HCT116 (cell line): ENCODE results near the gene MAPKBP1. TPM values are rescaled to one million over a fixed set of nuclear protein-coding genes. Genes with fewer than 3 reads are reported as not detected.
A peak's percentile ranks its signal among the peaks of the same experiment; 100 is the strongest.

Experiments
- ATAC-seq: fragments of 200-7000 bp; cut with Tn5 transposase; 2 replicates; pipeline ENCODE4 v1.9.1; 2020; ENCODE audit warnings: mild to moderate bottlenecking, moderate library complexity
- BruUV-seq: library from RNA; stranded (reverse); fragments of 400-500 nt; replicated peaks from 2 replicates; lab custom pipeline; 2021; lab: Mats Ljungman, UMichigan
- CTCF ChIA-PET: fragments of 300-600 bp; sonication (Branson Sonifier 250); formaldehyde crosslinking; loops from one replicate; lab custom pipeline; 2021; ENCODE audit warnings: antibody characterized with exemption; lab: Charles Lee
- POLR2A ChIA-PET: fragments of 300-600, 350-600 bp; sonication (Branson Sonifier 250); formaldehyde crosslinking; loops from one replicate; lab custom pipeline; 2021; ENCODE audit warnings: antibody characterized with exemption; lab: Charles Lee
- RAD21 ChIA-PET, 2 experiments: fragments of 300-600 bp; sonication (Branson Sonifier 250); formaldehyde crosslinking; loops; one replicate each; lab custom pipeline; 2023; ENCODE audit warnings: low total read pairs in 2 of 2; ENCODE audit not compliant: uncharacterized antibody in 2 of 2, unreplicated experiment in 2 of 2, low non-redundant PET in 1 of 2; lab: Charles Lee
- DNase-seq: peaks from one replicate; pipeline ENCODE4 v3.0.0-alpha.2; 2010; ENCODE audit warnings: low read depth, low spot score
- H2AFZ ChIP-seq: fragments of 200-600 bp; shearing (Covaris generic), sonication (generic); 2 replicates; pipeline ENCODE4 v1.6.1; 2017; ENCODE audit warnings: low read depth, mixed run types, mixed read lengths, antibody characterized with exemption, low read length; ENCODE audit not compliant: poor library complexity, severe bottlenecking
- H3K27ac ChIP-seq: 2 replicates; pipeline ENCODE4 v1.5.1; 2012; ENCODE audit warnings: low read depth, low read length
- H3K27me3 ChIP-seq: fragments of 200-600 bp; sonication (generic); 2 replicates; pipeline ENCODE4 v1.6.1; 2016; ENCODE audit warnings: mixed run types, low read length, mixed read lengths; ENCODE audit not compliant: insufficient read depth
- H3K36me3 ChIP-seq, 2 experiments: fragments of 200-500 bp in 1 of 2; fragments of 200-600 bp in 1 of 2; sonication (Bioruptor generic) in 1 of 2; sonication (generic) in 1 of 2; 2 replicates each; pipeline versions ENCODE4 v1.5.1 to v1.6.1; 2014 to 2016; ENCODE audit warnings: low read length in 2 of 2, inconsistent platforms in 1 of 2, mixed read lengths in 1 of 2, mixed run types in 1 of 2; ENCODE audit not compliant: insufficient read depth in 2 of 2, control insufficient read depth in 1 of 2
- H3K4me1 ChIP-seq, 2 experiments: fragments of 200-600 bp in 1 of 2; sonication (generic) in 1 of 2; 2 replicates each; pipeline versions ENCODE4 v1.5.1 to v1.6.1; 2012 to 2017; ENCODE audit warnings: low read length in 2 of 2, inconsistent platforms in 1 of 2, mild to moderate bottlenecking in 1 of 2, mixed read lengths in 1 of 2, mixed run types in 1 of 2, moderate library complexity in 1 of 2; ENCODE audit not compliant: insufficient read depth in 2 of 2, control insufficient read depth in 1 of 2
- H3K4me2 ChIP-seq: fragments of 200-600 bp; sonication (generic); 2 replicates; pipeline ENCODE4 v1.6.1; 2017; ENCODE audit warnings: mixed run types, low read length, mixed read lengths
- H3K4me3 ChIP-seq, 2 experiments: fragments of 200-600 bp in 1 of 2; sonication (generic) in 1 of 2; replicated peaks in 1 of 2; 2 replicates each; pipeline ENCODE4 v1.5.1; 2011 to 2016; ENCODE audit warnings: low read length in 2 of 2, control low read depth in 1 of 2, low read depth in 1 of 2, mild to moderate bottlenecking in 1 of 2, mixed read lengths in 1 of 2, mixed run types in 1 of 2
- H3K79me2 ChIP-seq: fragments of 200-600 bp; sonication (generic); 2 replicates; pipeline ENCODE4 v1.6.1; 2017; ENCODE audit warnings: mild to moderate bottlenecking, mixed run types, low read length, moderate library complexity, mixed read lengths; ENCODE audit not compliant: insufficient read depth
- H3K9ac ChIP-seq: fragments of 200-600 bp; sonication (generic); 2 replicates; pipeline ENCODE4 v1.6.1; 2016; ENCODE audit warnings: low read length, mixed read lengths
- H3K9me2 ChIP-seq: fragments of 200-600 bp; sonication (generic), shearing (Covaris generic); 2 replicates; pipeline ENCODE4 v1.6.1; 2017; ENCODE audit warnings: mixed run types, mild to moderate bottlenecking, moderate library complexity; ENCODE audit not compliant: insufficient read depth
- H3K9me3 ChIP-seq, 2 experiments: fragments of 200-500 bp in 1 of 2; fragments of 200-600 bp in 1 of 2; sonication (Bioruptor generic) in 1 of 2; sonication (generic) in 1 of 2; 2 replicates each; pipeline ENCODE4 v1.6.1; 2014 to 2017; ENCODE audit warnings: low read length in 2 of 2, mixed read lengths in 2 of 2, inconsistent platforms in 1 of 2, low read depth in 1 of 2, mild to moderate bottlenecking in 1 of 2, mixed run types in 1 of 2, moderate library complexity in 1 of 2; ENCODE audit not compliant: control insufficient read depth in 1 of 2, insufficient read depth in 1 of 2
- H4K20me1 ChIP-seq: fragments of 200-600 bp; sonication (generic), shearing (Covaris generic); 2 replicates; pipeline ENCODE4 v1.6.1; 2017; ENCODE audit warnings: mixed run types, mild to moderate bottlenecking, moderate library complexity; ENCODE audit not compliant: insufficient read depth
- ATF3 ChIP-seq: IDR thresholded peaks from 2 replicates; pipeline ENCODE4 v1.6.1; 2012
- CBX3 ChIP-seq: IDR thresholded peaks from 2 replicates; pipeline ENCODE4 v1.6.1; 2012; ENCODE audit warnings: low read depth
- CEBPB ChIP-seq: IDR thresholded peaks from 2 replicates; pipeline ENCODE4 v1.6.1; 2012; ENCODE audit warnings: low read depth
- EGR1 ChIP-seq: IDR thresholded peaks from 2 replicates; pipeline ENCODE4 v1.6.1; 2012; ENCODE audit warnings: low read depth
- FOSL1 ChIP-seq: IDR thresholded peaks from 2 replicates; pipeline ENCODE4 v1.6.1; 2012; ENCODE audit warnings: low read depth
- JUND ChIP-seq: IDR thresholded peaks from 2 replicates; pipeline ENCODE4 v1.6.1; 2012
- POLR2A ChIP-seq: IDR thresholded peaks from 2 replicates; pipeline ENCODE4 v1.7.0; 2011; ENCODE audit warnings: borderline replicate concordance; ENCODE audit not compliant: insufficient read depth, insufficient read length; ENCODE audit errors: extremely low read depth
- POLR2AphosphoS5 ChIP-seq: IDR thresholded peaks from 2 replicates; pipeline ENCODE4 v1.6.1; 2011; ENCODE audit warnings: mild to moderate bottlenecking, low read depth, low read length, moderate library complexity
- RAD21 ChIP-seq: IDR thresholded peaks from 2 replicates; pipeline ENCODE4 v1.6.1; 2012; ENCODE audit warnings: low read depth, mild to moderate bottlenecking
- SIN3A ChIP-seq: IDR thresholded peaks from 2 replicates; pipeline ENCODE4 v1.6.1; 2012; ENCODE audit warnings: low read depth
- SP1 ChIP-seq: IDR thresholded peaks from 2 replicates; pipeline ENCODE4 v1.6.1; 2012; ENCODE audit warnings: low read depth
- SRF ChIP-seq: IDR thresholded peaks from 2 replicates; pipeline ENCODE4 v1.6.1; 2012; ENCODE audit warnings: low read depth
- TCF7L2 ChIP-seq: IDR thresholded peaks from 2 replicates; pipeline ENCODE4 v1.7.0; 2011; ENCODE audit warnings: borderline replicate concordance, inconsistent platforms; ENCODE audit not compliant: insufficient read depth, insufficient read length; ENCODE audit errors: extremely low read depth
- YY1 ChIP-seq: IDR thresholded peaks from 2 replicates; pipeline ENCODE4 v1.6.1; 2011; ENCODE audit warnings: low read length, low read depth, moderate library complexity, mild to moderate bottlenecking; ENCODE audit not compliant: insufficient replicate concordance; ENCODE audit errors: extremely low read depth
- ZFX ChIP-seq: fragments of 450-650 bp; IDR thresholded peaks from 2 replicates; pipeline ENCODE4 v1.6.1; 2017
- ZNF274 ChIP-seq: fragments of 200-500 bp; sonication (Bioruptor generic); IDR thresholded peaks from 2 replicates; pipeline ENCODE4 v1.6.1; 2014; ENCODE audit warnings: mild to moderate bottlenecking, low read depth, low read length, inconsistent platforms
- intact Hi-C: fragments of 100-400 bp; cut with micrococcal nuclease; formaldehyde crosslinking; loops from 2 replicates; pipeline ENCODE4 v1.10.0; 2022
- total RNA-seq: library from RNA; stranded (reverse); gene quantifications from one replicate; pipeline ENCODE4 v1.2.1, GENCODE V29; 2021; ENCODE audit not compliant: unreplicated experiment
- TF ChIP-seq, protein P1 (sequence below), 3 experiments: fragments of 200-600 bp in 1 of 3; sonication (generic) in 1 of 3; IDR thresholded peaks in 2 of 3; conservative IDR thresholded peaks in 1 of 3; 2 replicates each; pipeline ENCODE4 v1.5.1; 2012 to 2017; ENCODE audit warnings: low read depth in 2 of 3, low read length in 2 of 3, antibody characterized with exemption in 1 of 3, borderline replicate concordance in 1 of 3, control low read depth in 1 of 3, mild to moderate bottlenecking in 1 of 3, mixed read lengths in 1 of 3, mixed run types in 1 of 3, moderate library complexity in 1 of 3; ENCODE audit not compliant: insufficient read depth in 1 of 3

Gene MAPKBP1
- total RNA-seq, 1 experiment from 2014 or later: 21.3 TPM

GRCh38 chr15:41849204-41849603 lies 74.9 kb downstream of the MAPKBP1 start (continued):
- TF ChIP-seq TCF7L2: no peak
- TF ChIP-seq CBX3: no peak
- TF ChIP-seq ATF3: no peak
- TF ChIP-seq POLR2A: no peak
- TF ChIP-seq EGR1: no peak
- no peak for TF ChIP-seq JUND
- TF ChIP-seq RAD21: no peak
- TF ChIP-seq ZFX: no peak
- no peak for TF ChIP-seq FOSL1
- no peak for TF ChIP-seq POLR2AphosphoS5
- no peak for TF ChIP-seq CEBPB
- no peak for TF ChIP-seq SP1
- no peak for TF ChIP-seq YY1
- TF ChIP-seq SIN3A: no peak

GRCh38 chr15:41849861-41850260 lies 75.6 kb downstream of the MAPKBP1 start:
- Histone ChIP-seq H3K36me3 (peaks cover 0 to 3% of the 10 kb centered on the region in 2 experiments; a peak in 1 of 4 replicates), H3K27ac (no peak overlapping the region), H3K9me2 (no peaks in the 10 kb centered on the region), H4K20me1 (no peaks in the 10 kb centered on the region), H3K79me2 (no peaks in the 10 kb centered on the region), H3K4me2 (no peak overlapping the region), H2AFZ (no peak overlapping the region), H3K27me3 (no peaks in the 10 kb centered on the region), H3K9ac (no peak overlapping the region), H3K4me3 (no peak overlapping the region), H3K4me1 (no peaks in the 10 kb centered on the region), H3K9me3 (no peaks in the 10 kb centered on the region)
- intact Hi-C loops: no loop called here
- ChIA-PET RAD21 (no interaction called here), POLR2A (no interaction called here), CTCF (no interaction called here)
- TF ChIP-seq, protein P1, sequence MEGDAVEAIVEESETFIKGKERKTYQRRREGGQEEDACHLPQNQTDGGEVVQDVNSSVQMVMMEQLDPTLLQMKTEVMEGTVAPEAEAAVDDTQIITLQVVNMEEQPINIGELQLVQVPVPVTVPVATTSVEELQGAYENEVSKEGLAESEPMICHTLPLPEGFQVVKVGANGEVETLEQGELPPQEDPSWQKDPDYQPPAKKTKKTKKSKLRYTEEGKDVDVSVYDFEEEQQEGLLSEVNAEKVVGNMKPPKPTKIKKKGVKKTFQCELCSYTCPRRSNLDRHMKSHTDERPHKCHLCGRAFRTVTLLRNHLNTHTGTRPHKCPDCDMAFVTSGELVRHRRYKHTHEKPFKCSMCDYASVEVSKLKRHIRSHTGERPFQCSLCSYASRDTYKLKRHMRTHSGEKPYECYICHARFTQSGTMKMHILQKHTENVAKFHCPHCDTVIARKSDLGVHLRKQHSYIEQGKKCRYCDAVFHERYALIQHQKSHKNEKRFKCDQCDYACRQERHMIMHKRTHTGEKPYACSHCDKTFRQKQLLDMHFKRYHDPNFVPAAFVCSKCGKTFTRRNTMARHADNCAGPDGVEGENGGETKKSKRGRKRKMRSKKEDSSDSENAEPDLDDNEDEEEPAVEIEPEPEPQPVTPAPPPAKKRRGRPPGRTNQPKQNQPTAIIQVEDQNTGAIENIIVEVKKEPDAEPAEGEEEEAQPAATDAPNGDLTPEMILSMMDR (IDR thresholded peaks at IDR 0.05 in 2 of 3, conservative IDR thresholded peaks at IDR 0.05 in 1 of 3; ENCODE audit: borderline replicate concordance in 1 of 3, insufficient read depth in 1 of 3, low read depth in 2 of 3, low read length in 2 of 3): no peak
- TF ChIP-seq SRF (no peak), ZNF274 (no peak), FOSL1 (no peak), TCF7L2 (no peak), YY1 (no peak)
- DNase-seq: no peak
- no TSS peak for BruUV-seq
- ATAC-seq: 0 out of 2 replicates have a peak, but pooled peaks have one; percentile 23
